Panc1 (cell line): Measurements from ENCODE around the gene KRTAP9-4. TPM values are rescaled to one million over a fixed set of nuclear protein-coding genes. Genes with fewer than 3 reads are reported as not detected.

Experiments used
- ATAC-seq: fragments of 200-7000 bp; cut with Tn5 transposase; 2 replicates; pipeline ENCODE4 v1.9.1; 2020; ENCODE audit warnings: mild to moderate bottlenecking, moderate library complexity
- BruUV-seq: library from RNA; stranded (reverse); fragments of 400-500 nt; replicated peaks from 2 replicates; lab custom pipeline; 2021; lab: Mats Ljungman, UMichigan
- CTCF ChIA-PET: fragments of 300-600 bp; sonication (Branson Sonifier 250); formaldehyde crosslinking; loops from one replicate; lab custom pipeline; 2022; ENCODE audit warnings: antibody characterized with exemption; lab: Charles Lee
- POLR2A ChIA-PET: fragments of 300-600 bp; sonication (Branson Sonifier 250); formaldehyde crosslinking; loops from one replicate; lab custom pipeline; 2022; ENCODE audit warnings: antibody characterized with exemption; lab: Charles Lee
- DNase-seq: peaks from one replicate; pipeline ENCODE4 v3.0.0-alpha.2; 2010; ENCODE audit warnings: low read depth, low spot score
- H3K27ac ChIP-seq: 2 replicates; pipeline ENCODE4 v1.5.1; 2011; ENCODE audit warnings: mild to moderate bottlenecking, low read length, inconsistent platforms
- H3K27me3 ChIP-seq: fragments of 200-500 bp; sonication (Bioruptor generic); 2 replicates; pipeline ENCODE4 v1.6.0; 2014; ENCODE audit warnings: low read length, inconsistent platforms; ENCODE audit not compliant: control insufficient read depth, insufficient read depth
- H3K36me3 ChIP-seq: fragments of 200-500 bp; sonication (Bioruptor generic); 2 replicates; pipeline ENCODE4 v1.5.1; 2014; ENCODE audit warnings: inconsistent platforms, mild to moderate bottlenecking, low read length, moderate library complexity; ENCODE audit not compliant: control insufficient read depth, insufficient read depth
- H3K4me1 ChIP-seq: 2 replicates; pipeline ENCODE4 v1.5.1; 2011; ENCODE audit warnings: inconsistent platforms, mild to moderate bottlenecking, low read length, moderate library complexity; ENCODE audit not compliant: control insufficient read depth, insufficient read depth
- H3K4me3 ChIP-seq, 2 experiments: 2 replicates each; pipeline ENCODE4 v1.5.1; 2011 to 2012; ENCODE audit warnings: low read depth in 2 of 2, low read length in 2 of 2, mild to moderate bottlenecking in 2 of 2, inconsistent platforms in 1 of 2, moderate library complexity in 1 of 2
- H3K9me3 ChIP-seq: fragments of 200-500 bp; sonication (Bioruptor generic); 2 replicates; pipeline ENCODE4 v1.5.1; 2014; ENCODE audit warnings: low read depth, mild to moderate bottlenecking, inconsistent platforms, low read length, moderate library complexity; ENCODE audit not compliant: control insufficient read depth, insufficient read depth
- CTCF ChIP-seq: fragments of 450-650 bp; IDR thresholded peaks from 2 replicates; pipeline ENCODE4 v1.5.1; 2017; ENCODE audit warnings: mild to moderate bottlenecking
- POLR2AphosphoS5 ChIP-seq: IDR thresholded peaks from 2 replicates; pipeline ENCODE4 v1.6.1; 2012; ENCODE audit warnings: mild to moderate bottlenecking, low read depth, low read length, moderate library complexity
- REST ChIP-seq, 2 experiments: IDR thresholded peaks; 2 replicates each; pipeline ENCODE4 v1.6.1; 2011 to 2012; ENCODE audit warnings: low read depth in 2 of 2, control low read depth in 1 of 2, low read length in 1 of 2, mild to moderate bottlenecking in 1 of 2, moderate library complexity in 1 of 2; ENCODE audit not compliant: insufficient read depth in 1 of 2
- SIN3A ChIP-seq: IDR thresholded peaks from 2 replicates; pipeline ENCODE4 v1.6.1; 2012; ENCODE audit warnings: low read depth, mild to moderate bottlenecking, low read length, moderate library complexity, borderline replicate concordance; ENCODE audit not compliant: insufficient read depth
- TCF7L2 ChIP-seq: IDR thresholded peaks from 2 replicates; pipeline ENCODE4 v1.6.1; 2011; ENCODE audit warnings: mild to moderate bottlenecking, low read depth, low read length, inconsistent platforms
- in situ Hi-C: cut with HindIII; loops from 2 replicates; pipeline ENCODE4 v1.10.0; 2016; ENCODE audit warnings: low sequenced_read_pairs, low pct_unique_long_range_greater_than_20kb
- intact Hi-C: fragments of 100-400 bp; cut with micrococcal nuclease; formaldehyde crosslinking; loops from one replicate; pipeline ENCODE4 v1.10.0; 2022; ENCODE audit not compliant: unreplicated experiment
- total RNA-seq: library from RNA; stranded (reverse); gene quantifications from one replicate; pipeline ENCODE4 v1.2.1, GENCODE V29; 2021; ENCODE audit not compliant: unreplicated experiment

The KRTAP9-4 gene
- total RNA-seq, 1 experiment from 2014 or later: not detected

GRCh38 chr17:41296846-41297245, 47.4 kb downstream of the KRTAP9-4 start:
- Histone ChIP-seq H3K36me3 (no peaks in the 10 kb centered on the region), H3K27me3 (no peaks in the 10 kb centered on the region), H3K27ac (no peak overlapping the region), H3K4me1 (no peaks in the 10 kb centered on the region), H3K9me3 (no peaks in the 10 kb centered on the region), H3K4me3 (no peak overlapping the region)
- CTCF ChIA-PET: no interaction called here
- BruUV-seq: no TSS peak
- in situ Hi-C loops (no loop called here), intact Hi-C loops (no loop called here)
- DNase-seq (no peak), ATAC-seq (no peak)
- POLR2A ChIA-PET: no interaction called here
- TF ChIP-seq TCF7L2 (no peak), POLR2AphosphoS5 (no peak), SIN3A (no peak), REST (IDR thresholded peaks at IDR 0.05; ENCODE audit: insufficient read depth in 1 of 2, low read depth in 2 of 2, low read length in 1 of 2) (no peak), CTCF (no peak)

GRCh38 chr17:41298458-41299135, 49.1 kb downstream of the KRTAP9-4 start:
- ChIA-PET CTCF (no interaction called here), POLR2A (no interaction called here)
- Histone ChIP-seq H3K9me3 (no peaks in the 10 kb centered on the region), H3K4me3 (no peak overlapping the region), H3K27me3 (no peaks in the 10 kb centered on the region), H3K36me3 (no peaks in the 10 kb centered on the region), H3K4me1 (no peaks in the 10 kb centered on the region), H3K27ac (no peak overlapping the region)
- no TSS peak for BruUV-seq
- intact Hi-C loops (no loop called here), in situ Hi-C loops (no loop called here)
- TF ChIP-seq CTCF (no peak), POLR2AphosphoS5 (no peak), REST (IDR thresholded peaks at IDR 0.05; ENCODE audit: insufficient read depth in 1 of 2, low read depth in 2 of 2, low read length in 1 of 2) (no peak), SIN3A (no peak), TCF7L2 (no peak)
- ATAC-seq (no peak), DNase-seq (no peak)
